Aorta (tissue), 5 donors: Measurements from ENCODE around the gene TMEM38B. TPM values are rescaled to one million over a fixed set of nuclear protein-coding genes. Genes with fewer than 3 reads are reported as not detected.
A peak's percentile ranks its signal among the peaks of the same experiment; 100 is the strongest.
"Not testable (repeated sequence)": the region's sequence is repeated elsewhere in the genome, so short reads cannot be mapped to it uniquely, and the experiment has no call there.

ENCODE experiments used
- ATAC-seq: fragments of 200-7000 bp; cut with Tn5 transposase; one replicate; pipeline ENCODE4 v1.9.1; 2022; ENCODE audit warnings: moderate library complexity; ENCODE audit not compliant: low FRiP score
- DNase-seq, 2 donors: peaks; one replicate each; pipeline ENCODE4 v3.0.0-alpha.2; 2020
- H3K27ac ChIP-seq, 2 donors: one replicate each; pipeline ENCODE4 v1.5.1; 2013; ENCODE audit warnings: low read length in 2 of 2, mild to moderate bottlenecking in 2 of 2, moderate library complexity in 2 of 2, control low read depth in 1 of 2, inconsistent platforms in 1 of 2, low read depth in 1 of 2
- H3K27me3 ChIP-seq, 2 donors: one replicate each; pipeline ENCODE4 v1.6.1; 2013; ENCODE audit warnings: control low read depth in 1 of 2, low read length in 1 of 2, mild to moderate bottlenecking in 1 of 2, moderate library complexity in 1 of 2; ENCODE audit not compliant: insufficient read depth in 2 of 2, control insufficient read depth in 1 of 2
- H3K36me3 ChIP-seq, 2 donors: one replicate each; pipeline ENCODE4 v1.6.1; 2013; ENCODE audit warnings: control low read depth in 1 of 2, low read length in 1 of 2, mild to moderate bottlenecking in 1 of 2; ENCODE audit not compliant: insufficient read depth in 2 of 2, control insufficient read depth in 1 of 2
- H3K4me1 ChIP-seq, 2 donors: one replicate each; pipeline ENCODE4 v1.6.1; 2013; ENCODE audit warnings: low read length in 2 of 2, control low read depth in 1 of 2, mild to moderate bottlenecking in 1 of 2, moderate library complexity in 1 of 2; ENCODE audit not compliant: insufficient read depth in 2 of 2, control insufficient read depth in 1 of 2
- H3K4me3 ChIP-seq, 2 donors: one replicate each; pipeline ENCODE4 v1.5.1; 2013; ENCODE audit warnings: low read length in 2 of 2, control low read depth in 1 of 2, mild to moderate bottlenecking in 1 of 2
- H3K9me3 ChIP-seq: one replicate; pipeline ENCODE4 v1.6.1; 2013; ENCODE audit warnings: mild to moderate bottlenecking, low read length; ENCODE audit not compliant: control insufficient read depth
- WGBS, 2 donors: extraction: QIAGEN DNeasy Blood & Tissue Kit; methylation state at CpG; one replicate each; pipeline ENCODE4 v1.1.7; 2013; 5-methylcytosine and 5-hydroxymethylcytosine counted together
- intact Hi-C, 2 donors: fragments of 100-400 bp; cut with DNase I; formaldehyde crosslinking; loops; one replicate each; pipeline versions ENCODE4 v1.14.2 to v1.15.0; 2022
- polyA plus RNA-seq, 2 donors: library from polyadenylated mRNA; stranded (reverse); fragments of 200-250 nt; gene quantifications; one replicate each; pipeline ENCODE4 v1.2.3, GENCODE V29; 2013
- total RNA-seq, 2 donors: library from RNA; stranded (reverse); fragmentation: NEBNext Ultra II Directional; extraction: Animal tissue kit (Norgen Biotek cat#: 25700); gene quantifications; one replicate each; pipeline ENCODE4 v1.2.1, GENCODE V29; 2021
- donor health status: healthy with polysubstance abuse.
- donor health status: Bipolar disorder and iron deficiency.
- donor health status: DM: no; HTN: no; CAD: no.
- donor health status: DM: no; HTN: no; CAD: no.
- donor health status: DM: yes; HTN: yes; CAD: no.

Gene TMEM38B
- total and polyA plus RNA-seq, 4 donors = 3.9 to 10.5 (median 7.0) TPM

DNA sequence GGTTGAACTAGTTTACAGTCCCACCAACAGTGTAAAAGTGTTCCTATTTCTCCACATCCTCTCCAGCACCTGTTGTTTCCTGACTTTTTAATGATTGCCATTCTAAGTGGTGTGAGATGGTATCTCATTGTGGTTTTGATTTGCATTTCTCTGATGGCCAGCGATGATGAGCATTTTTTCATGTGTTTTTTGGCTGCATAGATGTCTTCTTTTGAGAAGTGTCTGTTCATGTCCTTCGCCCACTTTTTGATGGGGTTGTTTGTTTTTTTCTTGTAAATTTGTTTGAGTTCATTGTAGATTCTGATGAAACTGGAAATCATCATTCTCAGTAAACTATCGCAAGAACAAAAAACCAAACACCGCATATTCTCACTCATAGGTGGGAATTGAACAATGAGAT, 9.3 kb downstream of the TMEM38B start:
- H3K4me3 ChIP-seq, H3K27ac ChIP-seq, ATAC-seq, intact Hi-C loops, H3K9me3 ChIP-seq, H3K4me1 ChIP-seq, DNase-seq, H3K27me3 ChIP-seq, H3K36me3 ChIP-seq: not testable (repeated sequence)
- 92 to 96% methylated on average over 4 of the region's 4 CpGs for WGBS, 2 donors

DNA sequence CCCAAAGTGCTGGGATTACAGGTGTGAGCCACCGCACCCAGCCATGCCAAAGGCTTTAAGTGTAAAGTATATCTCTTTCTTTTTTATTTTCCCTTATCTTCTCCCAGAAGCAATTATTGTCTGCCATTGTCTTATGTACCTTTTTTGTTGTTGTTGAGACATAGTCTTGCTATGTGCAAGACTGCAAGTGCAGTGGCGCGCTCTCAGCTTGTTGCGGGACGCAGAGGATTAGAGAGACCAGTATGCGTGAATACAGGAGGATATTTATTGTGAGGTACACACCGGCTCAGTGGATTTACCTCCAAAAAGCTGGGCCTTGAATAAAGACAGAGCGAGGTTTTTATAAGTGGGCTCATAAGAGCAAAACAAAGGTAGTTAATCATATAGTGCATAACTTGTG, 11.8 kb downstream of the TMEM38B start:
- WGBS, 2 donors = 97 to 98% methylated on average over 8 of the region's 8 CpGs
- H3K27me3 ChIP-seq = no peaks in the 10 kb centered on the region
- intact Hi-C loops = no loop called here

DNA sequence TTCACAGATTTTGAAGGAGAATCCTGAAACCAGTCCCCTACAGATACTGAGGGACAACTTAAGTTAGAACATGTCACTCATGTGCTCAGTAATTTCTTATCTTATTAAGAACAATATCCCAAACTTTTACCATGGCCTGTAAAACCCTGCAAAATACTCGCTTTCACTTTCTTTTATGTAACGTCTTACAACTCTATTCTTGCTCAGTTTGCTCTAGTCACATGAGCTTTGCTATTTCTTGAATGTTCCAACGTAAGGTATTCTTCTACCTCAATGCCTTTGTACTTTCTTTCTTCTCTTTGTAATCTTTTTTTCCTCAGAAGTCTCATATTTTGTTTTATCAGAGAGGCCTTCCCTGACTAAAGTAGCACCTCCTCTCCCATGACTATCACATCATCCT, 14.1 kb downstream of the TMEM38B start:
- no peak overlapping the region for H3K4me3 ChIP-seq
- no peak for DNase-seq
- no peaks in the 10 kb centered on the region for H3K36me3 ChIP-seq
- intact Hi-C loops = no loop called here
- WGBS, 2 donors = 85% methylated on average over 3 of the region's 3 CpGs
- no peaks in the 10 kb centered on the region for H3K4me1 ChIP-seq
- no peak overlapping the region for H3K27ac ChIP-seq
- H3K9me3 ChIP-seq = no peaks in the 10 kb centered on the region
- no peak for ATAC-seq
- H3K27me3 ChIP-seq = no peaks in the 10 kb centered on the region

More for the DNA sequence above, 11.8 kb downstream of the TMEM38B start:
- H3K36me3 ChIP-seq = no peaks in the 10 kb centered on the region
- H3K9me3 ChIP-seq = no peaks in the 10 kb centered on the region
- DNase-seq (no peak), ATAC-seq (no peak)
- no peaks in the 10 kb centered on the region for H3K4me1 ChIP-seq
- no peak overlapping the region for H3K4me3 ChIP-seq
- no peak overlapping the region for H3K27ac ChIP-seq

DNA sequence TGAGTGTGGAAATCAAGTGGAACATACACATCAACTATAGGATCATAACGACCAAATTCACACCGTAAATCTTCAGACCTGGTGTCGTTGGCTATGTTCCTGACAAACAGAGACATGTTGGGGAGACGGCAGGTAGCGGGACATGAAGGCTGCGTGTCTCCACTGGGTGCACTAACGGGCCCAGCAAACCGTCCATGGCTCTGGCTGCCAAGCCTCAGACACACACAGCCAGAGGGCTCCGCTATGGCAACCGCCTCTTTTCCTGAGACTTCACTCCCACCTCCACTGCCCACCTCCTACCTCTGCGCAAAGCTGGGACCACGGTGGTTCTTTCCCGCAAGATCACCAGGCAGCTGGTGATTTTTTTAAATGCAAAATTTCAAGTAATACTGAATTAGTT, 16.3 kb downstream of the TMEM38B start:
- DNase-seq = no peak
- Histone ChIP-seq H3K27ac (no peak overlapping the region), H3K36me3 (no peaks in the 10 kb centered on the region), H3K4me1 (no peaks in the 10 kb centered on the region), H3K4me3 (no peak overlapping the region), H3K9me3 (no peaks in the 10 kb centered on the region), H3K27me3 (no peaks in the 10 kb centered on the region)
- intact Hi-C loops = no loop called here
- WGBS, 2 donors = 95 to 97% methylated on average over 13 of the region's 13 CpGs
- ATAC-seq = no peak

DNA sequence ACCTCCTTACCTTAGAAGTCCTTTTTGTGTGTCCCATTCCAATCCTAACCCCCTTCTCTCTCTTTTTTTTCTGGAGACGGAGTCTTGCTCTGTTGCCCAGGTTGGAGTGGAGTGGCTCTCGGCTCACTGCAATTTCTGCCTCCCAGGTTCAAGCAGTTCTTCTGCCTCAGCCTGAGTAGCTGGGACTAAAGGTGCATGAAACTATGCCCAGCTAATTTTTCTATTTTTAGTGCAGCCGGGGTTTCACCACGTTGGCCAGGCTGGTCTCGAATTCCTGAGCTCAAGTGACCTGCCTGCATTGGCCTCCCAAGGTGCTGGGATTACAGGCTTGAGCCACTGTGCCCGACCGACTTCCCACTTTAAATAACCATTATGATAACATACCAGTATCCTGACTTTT, 17.5 kb downstream of the TMEM38B start:
- no peaks in the 10 kb centered on the region for H3K27me3 ChIP-seq
- no peak overlapping the region for H3K27ac ChIP-seq
- DNase-seq (no peak), ATAC-seq (no peak)
- H3K4me3 ChIP-seq = no peak overlapping the region
- WGBS, 2 donors = 42 to 51% methylated on average over 7 of the region's 7 CpGs
- intact Hi-C loops = no loop called here
- no peaks in the 10 kb centered on the region for H3K9me3 ChIP-seq
- no peaks in the 10 kb centered on the region for H3K4me1 ChIP-seq
- H3K36me3 ChIP-seq = no peaks in the 10 kb centered on the region

DNA sequence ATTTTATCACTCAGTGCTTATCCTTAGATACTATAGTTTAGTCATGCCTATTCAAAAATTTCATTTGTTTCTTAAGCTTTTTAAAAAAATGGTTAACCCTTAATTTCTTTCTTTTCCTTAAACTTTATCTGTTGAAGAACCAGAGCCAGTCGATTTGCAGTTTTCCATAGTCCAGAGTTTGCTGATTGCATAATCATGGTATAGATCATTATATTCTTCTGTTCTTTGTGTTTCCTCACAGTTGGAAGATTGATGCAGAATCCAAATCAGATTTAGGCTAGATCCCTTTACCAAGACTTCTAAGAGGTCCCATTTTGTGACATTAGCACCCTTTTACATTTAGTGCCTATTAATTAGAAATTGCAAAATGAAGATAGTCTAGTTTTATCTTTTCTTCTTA, 18.0 kb downstream of the TMEM38B start:
- Histone ChIP-seq H3K4me3 (no peak overlapping the region), H3K36me3 (no peaks in the 10 kb centered on the region), H3K9me3 (no peaks in the 10 kb centered on the region), H3K27me3 (no peaks in the 10 kb centered on the region), H3K4me1 (no peaks in the 10 kb centered on the region), H3K27ac (no peak overlapping the region)
- ATAC-seq = no peak
- DNase-seq = no peak
- intact Hi-C loops = no loop called here
- 80% methylated on average over 1 of the region's 1 CpG for whole genome bisulfite sequencing, 2 donors

DNA sequence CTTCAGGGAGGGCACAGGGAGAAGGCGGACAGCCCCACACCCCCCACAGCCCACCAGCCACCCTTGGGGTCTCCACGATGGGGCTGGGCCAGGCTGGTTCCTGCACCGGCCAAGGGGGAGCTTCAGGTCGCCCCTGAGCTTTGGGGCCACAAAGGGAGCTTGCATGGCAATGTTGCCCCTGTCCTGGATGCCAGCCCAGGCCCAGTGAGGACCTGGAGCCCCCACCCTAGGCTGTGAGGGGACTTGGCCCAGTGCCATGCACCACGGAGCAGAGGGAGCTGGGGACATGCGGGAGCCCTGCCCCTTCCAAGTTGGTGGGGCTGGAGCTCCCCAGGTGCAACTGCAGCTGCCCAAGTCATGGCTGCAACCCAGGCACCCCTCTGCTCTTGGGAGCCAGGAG, 18.4 kb downstream of the TMEM38B start:
- Histone ChIP-seq H3K27ac (no peak overlapping the region), H3K27me3 (no peaks in the 10 kb centered on the region), H3K4me1 (no peaks in the 10 kb centered on the region), H3K4me3 (no peak overlapping the region), H3K36me3 (no peaks in the 10 kb centered on the region), H3K9me3 (no peaks in the 10 kb centered on the region)
- no peak for DNase-seq
- WGBS, 2 donors = 82 to 86% methylated on average over 4 to 6 of the region's 6 CpGs
- ATAC-seq = peak; percentile 19
- intact Hi-C loops = no loop called here

DNA sequence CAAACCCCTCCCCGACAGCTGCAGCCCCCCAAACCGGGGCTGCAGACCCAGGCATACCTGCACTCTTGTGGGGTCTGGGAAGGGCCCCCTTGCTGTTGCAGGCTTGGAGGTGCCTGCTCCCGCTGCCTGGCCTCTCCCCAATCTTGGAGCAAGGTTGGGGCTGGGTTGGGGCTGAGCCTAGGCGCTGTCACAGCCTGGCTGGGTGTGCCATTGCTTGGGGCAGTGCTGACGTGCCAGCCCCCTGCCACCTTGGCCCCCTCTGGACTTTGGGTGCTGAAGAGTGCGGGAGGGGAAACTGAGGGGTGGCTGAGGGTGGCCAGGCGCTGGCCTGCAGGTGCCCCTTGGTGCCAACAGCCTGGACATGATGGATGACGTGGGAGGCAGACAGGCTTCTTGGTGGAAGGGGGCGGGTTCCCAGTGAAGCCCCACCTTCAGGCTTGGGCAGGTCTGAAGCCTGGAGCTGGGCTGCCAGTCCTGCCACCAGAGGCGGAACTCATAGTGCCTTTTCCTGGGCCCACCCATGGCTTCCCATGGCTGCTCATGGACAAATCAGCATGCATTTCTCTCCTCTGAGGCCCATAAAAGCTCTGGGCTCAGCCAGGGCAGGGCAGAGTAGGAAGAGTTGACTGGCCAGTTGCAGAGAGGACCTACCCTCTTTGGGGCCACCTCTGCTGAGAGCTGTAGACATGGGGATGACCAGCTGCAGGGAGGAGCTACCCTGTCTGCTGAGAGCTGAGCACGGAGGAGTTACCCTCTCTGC, 19.1 kb downstream of the TMEM38B start:
- H3K27ac ChIP-seq = no peak overlapping the region
- H3K36me3 ChIP-seq = no peaks in the 10 kb centered on the region
- DNase-seq (no peak), ATAC-seq (peak; percentile 33)
- intact Hi-C loops = no loop called here
- WGBS, 2 donors = 93 to 96% methylated on average over 11 of the region's 11 CpGs
- H3K27me3 ChIP-seq = no peaks in the 10 kb centered on the region
- H3K4me3 ChIP-seq = no peak overlapping the region
- H3K4me1 ChIP-seq = no peaks in the 10 kb centered on the region
- H3K9me3 ChIP-seq = no peaks in the 10 kb centered on the region

DNA sequence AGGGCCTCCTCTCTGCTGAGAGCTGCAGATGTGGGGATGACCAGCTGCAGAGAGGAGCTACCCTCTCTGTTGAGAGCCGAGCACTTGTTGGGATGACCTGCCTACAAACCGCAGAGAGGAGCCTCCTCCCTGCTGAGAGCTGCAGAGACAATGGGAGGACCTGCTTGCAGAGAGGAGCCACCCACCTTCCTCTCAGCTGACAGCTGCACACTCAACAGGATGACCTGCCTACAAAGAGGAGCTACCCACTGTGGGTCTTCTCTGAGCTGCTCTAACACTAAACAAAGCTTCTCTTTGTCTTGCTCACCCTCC, 19.6 kb downstream of the TMEM38B start:
- Histone ChIP-seq H3K9me3 (no peaks in the 10 kb centered on the region), H3K4me3 (no peak overlapping the region), H3K27ac (no peak overlapping the region), H3K4me1 (no peaks in the 10 kb centered on the region), H3K27me3 (no peaks in the 10 kb centered on the region), H3K36me3 (no peaks in the 10 kb centered on the region)
- ATAC-seq = no peak
- intact Hi-C loops = no loop called here
- DNase-seq = no peak
- WGBS, 2 donors = 96 to 100% methylated on average over 2 of the region's 2 CpGs
